Ecto neural progenitor cell (in vitro differentiated cells): ENCODE results near the gene CYP46A1.

Source experiments
- DNase-seq: peaks from one replicate; pipeline ENCODE4 v3.0.0-alpha.2; 2018; ENCODE audit warnings: low spot score

CYP46A1 gene

DNA sequence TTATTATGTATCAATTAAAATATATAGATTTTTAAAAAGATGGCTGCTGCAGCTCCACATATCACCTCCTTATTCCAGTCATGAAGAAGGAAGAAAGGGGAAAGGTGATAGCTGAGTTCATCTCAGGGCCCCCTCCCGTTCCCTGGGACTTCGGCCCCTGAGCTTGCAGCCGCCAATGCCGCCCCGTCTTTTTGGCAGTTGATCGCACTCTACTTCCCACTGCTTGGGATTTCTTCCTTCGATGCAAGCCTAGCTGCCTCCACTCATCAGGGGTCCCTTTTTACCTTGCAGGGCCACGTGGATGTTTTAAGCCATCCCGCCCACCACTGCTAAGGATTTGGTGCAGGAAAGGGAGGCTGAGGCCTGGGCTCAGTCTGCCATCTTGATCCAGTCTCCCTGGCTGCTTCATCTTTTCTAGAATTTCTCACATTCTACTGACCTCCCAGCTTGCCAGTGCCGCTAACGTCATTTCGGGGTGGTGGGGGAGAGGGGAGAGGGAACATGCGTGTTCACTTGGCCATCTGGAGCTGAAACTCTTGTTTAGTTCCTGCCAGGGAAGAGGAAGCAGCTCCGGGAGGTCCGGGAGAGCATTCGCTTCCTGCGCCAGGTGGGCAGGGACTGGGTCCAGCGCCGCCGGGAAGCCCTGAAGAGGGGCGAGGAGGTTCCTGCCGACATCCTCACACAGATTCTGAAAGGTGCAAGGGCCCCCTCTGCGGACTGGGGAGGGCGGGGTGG, 31.3 kb downstream of the CYP46A1 start:
- no peak for DNase-seq

DNA sequence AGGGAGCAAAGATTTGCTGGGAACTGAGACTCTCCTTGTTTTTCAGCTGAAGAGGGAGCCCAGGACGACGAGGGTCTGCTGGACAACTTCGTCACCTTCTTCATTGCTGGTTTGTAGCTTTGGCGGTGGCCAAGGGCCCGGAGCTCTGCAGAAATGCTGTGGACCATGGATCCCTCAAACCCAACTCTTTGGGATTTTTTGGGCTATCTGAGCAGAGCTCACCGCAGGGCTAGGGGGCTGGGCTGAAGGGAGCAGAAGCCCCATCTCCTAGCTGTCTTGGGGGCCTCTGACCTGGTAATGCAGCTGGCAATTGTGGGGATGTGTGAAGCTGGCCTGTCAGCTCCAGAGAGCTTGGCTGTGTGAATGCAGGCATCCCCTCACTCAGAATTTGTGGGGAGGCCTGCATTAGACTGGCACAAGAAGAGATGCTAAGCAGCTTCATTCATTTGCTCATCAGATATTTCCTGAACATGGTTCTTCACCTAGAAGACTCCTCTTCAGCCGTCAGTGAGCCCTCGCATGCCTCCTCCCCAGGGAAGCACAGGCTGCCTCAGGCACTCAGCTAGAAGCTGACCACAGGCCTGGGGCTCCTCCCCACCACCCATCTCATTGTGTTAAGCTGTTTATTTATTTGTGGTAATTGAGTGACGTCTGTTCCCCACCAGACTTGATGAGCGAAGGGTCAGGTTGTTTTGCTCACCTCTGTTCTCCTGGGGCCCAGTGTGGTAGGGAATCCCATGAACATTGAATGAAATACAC, 32.2 kb downstream of the CYP46A1 start:
- no peak for DNase-seq

DNA sequence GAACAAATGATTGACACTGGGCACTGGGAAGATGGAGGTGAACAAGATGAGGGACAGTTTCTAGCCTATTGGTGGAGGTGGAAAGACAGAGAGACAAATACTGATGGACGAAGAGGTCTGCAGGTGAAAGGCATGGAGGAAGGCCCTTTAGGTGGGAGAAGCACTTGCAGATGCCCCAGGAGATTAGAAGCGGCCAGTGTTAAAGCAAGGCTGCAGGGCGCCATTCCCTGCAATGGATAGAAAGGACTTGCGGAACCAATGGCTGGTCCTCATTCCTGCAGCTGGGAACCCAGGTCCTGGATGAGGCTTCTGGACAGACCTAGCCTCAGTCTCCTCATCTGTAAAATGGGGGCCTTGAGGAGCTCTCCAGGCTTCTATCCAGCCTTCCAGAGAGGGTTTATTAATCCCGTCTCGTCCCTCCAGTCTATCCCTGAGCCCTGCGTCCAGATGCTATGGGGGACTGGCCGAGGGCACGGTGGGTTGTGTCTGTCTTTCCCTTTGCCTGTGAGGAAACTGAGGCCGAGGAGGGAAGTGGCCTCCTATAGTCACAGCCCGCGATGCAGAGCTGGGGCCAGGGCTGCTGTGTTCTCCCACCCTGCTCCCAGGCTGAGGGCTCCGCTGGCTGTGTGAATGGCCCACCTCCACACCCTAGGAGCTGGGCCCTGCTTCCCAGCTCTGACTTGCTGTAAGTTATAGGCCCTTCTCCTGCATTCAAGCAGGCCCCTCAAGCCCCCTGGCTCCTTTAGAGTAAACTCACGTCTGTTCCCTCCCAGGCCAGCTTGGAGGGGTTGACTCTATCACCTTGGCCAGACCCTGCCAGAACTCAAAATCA, 33.0 kb downstream of the CYP46A1 start:
- DNase-seq, result peak; percentile 37

DNA sequence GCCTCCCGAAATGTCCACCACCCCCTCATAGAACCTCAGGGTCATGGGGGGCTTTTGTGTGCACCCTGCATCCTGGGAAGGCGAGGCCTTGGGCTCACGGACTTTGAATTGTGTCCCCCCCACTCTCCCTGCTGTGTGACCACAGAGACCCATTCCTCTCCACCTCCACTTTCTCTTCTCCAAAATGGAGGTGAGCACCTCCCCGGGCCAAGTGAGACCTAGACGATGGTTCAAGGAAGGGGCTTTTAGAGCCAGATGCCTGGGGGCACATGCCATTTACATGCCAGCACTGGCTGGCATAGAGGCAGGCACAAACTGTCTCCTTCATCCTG, 33.5 kb downstream of the CYP46A1 start:
- DNase-seq, result peak; percentile 36

DNA sequence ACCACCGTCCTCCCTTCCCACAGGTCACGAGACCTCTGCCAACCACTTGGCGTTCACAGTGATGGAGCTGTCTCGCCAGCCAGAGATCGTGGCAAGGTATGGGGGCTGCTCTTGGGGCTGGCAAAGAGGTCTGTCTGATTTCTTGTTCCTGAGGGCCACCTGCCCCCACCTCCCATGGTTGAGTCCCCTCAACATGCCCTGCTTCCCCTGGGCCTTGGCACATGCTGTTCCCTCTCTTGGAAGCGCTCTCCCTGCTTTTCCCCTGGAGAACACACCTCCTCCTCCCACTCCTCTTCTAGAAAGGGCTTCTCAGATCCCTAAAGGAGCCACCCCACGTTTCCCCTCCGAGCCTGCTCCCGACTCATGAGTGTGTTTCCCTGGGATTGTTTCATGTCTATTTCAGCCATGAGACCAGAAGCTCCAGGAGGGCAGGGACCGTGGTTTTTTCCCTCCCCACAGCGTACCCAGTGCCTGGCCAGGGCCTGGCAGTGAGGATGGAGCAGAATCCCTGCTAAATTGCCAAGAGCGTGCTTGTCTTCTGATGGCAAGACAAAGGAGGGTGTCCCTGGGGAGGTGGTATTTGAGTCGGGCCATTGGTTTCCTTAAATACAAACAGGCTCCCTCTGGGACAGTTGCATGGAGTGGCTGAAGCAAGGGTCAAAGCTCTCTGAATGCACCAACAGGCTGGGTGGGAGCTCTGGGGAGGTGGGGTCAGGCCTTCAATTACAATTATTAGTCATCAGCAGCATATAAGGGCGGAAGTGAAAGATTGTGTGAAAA, 34.1 kb downstream of the CYP46A1 start:
- peak; percentile 41 for DNase-seq

DNA sequence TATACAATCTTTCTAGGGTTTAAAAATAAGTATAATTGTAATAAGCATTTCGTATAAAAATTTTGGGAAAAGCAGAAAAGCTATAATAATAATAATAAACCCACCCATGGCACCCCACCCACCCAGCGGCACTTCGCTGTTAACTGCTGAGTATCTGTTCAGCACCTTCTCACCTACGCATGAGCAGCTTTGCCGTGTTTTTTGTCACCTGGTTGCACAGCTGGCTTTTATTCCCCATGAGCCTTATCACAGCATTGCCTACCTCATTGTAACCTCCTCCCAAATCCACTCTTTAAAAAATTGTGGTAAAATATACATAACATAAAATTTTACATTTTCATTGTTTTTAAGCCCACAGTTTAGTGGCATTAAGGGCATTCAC, 34.7 kb downstream of the CYP46A1 start:
- DNase-seq, result no peak

DNA sequence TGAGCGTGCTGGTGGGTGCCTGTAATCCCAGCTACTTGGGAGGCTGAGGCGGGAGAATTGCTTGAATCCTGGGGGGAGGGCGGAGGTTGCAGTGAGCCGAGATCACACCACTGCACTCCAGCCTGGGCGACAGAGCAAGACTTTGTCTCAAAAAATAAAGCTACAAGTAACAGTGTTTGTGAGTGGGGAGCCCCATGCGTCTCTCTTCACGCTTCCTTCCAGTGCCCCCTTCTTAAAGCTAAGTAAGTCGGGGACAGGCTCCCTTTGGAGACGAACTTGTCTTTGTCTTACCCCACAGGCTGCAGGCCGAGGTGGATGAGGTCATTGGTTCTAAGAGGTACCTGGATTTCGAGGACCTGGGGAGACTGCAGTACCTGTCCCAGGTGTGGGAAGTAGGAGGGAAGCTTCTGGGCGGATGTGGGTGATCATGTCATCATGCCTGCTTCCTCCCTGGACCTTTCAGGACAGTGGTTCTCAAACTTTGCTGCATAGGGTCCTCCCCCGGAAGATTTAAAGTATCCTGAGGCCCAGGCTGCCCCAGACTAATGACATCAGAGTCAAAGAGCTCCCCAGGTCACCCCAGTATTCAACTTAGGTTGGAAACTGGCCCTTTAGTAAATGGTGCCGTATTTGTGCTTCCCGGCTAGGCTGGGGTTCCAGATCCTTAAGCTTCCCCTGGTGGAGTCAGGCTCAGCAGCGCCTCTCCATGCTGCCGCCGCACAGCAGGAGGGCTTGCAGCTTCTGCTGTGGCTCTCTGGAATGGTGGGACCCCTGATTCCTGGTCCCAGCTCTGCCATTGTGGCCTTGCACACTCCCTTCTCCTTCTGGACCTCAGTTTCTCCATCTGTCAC, 37.1 kb downstream of the CYP46A1 start:
- DNase-seq, result peak; percentile 37

DNA sequence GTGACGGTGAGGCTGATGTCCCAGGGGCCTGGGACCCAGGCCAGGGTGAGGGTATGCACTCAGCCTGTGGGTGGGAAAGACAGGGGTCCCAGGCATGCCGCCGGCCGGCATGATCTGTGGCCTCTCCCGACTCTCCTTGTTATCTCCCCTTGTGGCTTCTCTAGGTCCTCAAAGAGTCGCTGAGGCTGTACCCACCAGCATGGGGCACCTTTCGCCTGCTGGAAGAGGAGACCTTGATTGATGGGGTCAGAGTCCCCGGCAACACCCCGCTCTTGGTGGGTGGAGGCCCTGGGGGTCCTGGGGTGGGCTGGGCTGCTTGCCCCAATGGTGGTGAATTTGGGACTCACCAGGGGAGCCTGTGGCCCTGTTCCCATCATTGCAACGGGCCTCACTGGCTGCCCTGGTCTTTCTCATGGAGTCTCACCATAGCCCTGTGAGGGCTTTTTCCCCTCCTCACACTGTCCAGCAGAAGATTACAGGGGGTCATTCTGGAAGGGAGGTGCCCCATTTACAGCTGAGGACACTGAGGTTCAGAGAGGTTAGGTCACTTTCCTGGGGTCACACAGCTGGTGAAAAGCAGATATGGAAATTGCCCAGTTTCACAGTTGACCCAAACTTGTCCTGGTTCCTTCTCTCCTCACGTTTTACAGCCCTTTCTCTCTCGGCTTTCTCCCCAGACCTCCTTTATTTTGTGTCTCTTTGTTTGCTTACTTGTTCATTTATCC, 37.9 kb downstream of the CYP46A1 start:
- DNase-seq, result peak; percentile 38

DNA sequence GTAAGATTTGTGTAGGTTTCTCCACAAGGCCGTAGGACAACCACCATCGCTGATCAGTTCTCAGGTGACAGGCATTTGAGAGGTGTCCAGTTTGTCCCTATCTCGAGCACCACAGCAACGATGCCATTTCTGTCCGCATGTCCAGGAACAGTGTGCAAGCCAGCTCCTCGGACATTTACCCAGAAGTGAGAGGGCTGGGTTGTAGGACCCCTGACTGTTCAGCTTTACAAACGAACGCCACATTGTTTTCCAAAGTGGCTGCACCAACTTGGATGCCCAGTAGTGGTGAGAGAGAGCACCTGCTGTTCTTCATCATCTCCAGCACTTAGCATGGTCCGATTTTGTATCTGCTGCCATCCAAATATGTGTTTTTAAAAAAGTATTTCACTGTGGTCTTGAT, 38.6 kb downstream of the CYP46A1 start:
- DNase-seq, result no peak

DNA sequence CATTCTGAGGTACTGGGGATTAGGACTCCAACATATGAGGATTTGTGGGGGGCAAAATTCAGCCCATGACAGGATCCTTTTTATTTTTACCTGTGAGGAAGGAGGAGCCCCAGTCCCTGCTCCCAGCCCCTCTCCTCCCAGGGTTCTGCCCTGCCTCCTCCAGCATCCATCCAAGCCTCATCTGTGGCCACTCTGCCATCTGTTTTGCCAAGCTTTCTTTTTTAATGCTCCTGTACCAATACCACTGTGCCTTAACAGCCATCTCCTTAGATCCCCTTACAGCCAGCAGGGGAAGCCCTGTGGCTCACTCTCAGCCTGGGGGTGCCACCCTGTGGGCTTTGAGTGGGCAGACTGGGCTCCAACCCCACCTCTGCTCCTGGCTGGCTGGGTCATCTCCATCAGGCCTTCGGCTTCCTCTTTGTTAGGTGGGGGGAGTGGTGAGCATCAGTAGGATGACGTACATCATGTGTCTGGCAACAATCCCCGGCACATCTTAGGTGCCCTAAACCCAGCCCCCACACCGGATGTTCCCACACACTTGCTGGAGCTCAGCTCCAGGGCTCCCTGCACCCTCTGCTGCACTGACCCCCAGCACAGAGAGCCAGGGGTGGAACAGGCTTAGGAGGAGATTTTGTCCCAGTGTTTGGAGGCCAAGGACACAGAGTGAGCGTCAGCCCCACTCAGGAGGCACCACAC, 40.2 kb downstream of the CYP46A1 start:
- peak; percentile 35 for DNase-seq

DNA sequence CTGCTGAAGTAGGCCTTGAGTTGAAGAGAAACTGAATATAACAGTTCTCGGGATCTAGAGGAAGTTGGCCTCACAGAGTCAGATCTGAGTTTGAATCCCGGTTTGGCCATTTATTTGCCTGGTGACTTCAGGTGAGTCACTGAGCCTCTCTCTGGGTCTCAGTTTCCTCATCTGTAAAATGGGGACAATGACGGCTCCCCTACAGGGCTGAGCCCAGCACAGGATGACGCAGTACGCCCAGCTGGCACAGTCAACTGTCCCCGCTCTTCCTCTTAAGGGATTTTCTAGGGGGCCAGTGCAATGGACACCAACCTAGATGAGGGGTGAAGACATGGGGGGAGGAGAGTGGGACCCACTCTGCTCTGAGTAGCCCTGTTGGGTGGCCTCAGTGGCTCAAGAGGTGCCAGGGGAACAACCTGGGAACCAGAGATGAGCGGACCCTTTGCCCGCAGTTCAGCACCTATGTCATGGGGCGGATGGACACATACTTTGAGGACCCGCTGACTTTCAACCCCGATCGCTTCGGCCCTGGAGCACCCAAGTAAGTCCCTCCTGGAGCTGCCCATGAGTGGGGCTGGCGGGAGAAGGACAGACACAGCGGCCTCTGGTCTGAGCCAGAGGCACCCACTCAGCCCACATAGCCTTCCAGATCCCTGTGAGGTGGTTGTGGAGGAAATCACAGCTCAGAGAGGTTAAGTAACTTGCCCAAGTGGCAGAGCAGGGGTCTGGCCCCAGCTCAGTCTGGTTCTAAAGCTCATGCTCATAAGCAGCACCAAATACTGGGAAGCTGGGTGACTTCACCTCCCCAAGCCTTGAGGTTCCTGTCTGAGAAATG, 41.1 kb downstream of the CYP46A1 start:
- DNase-seq, result no peak

DNA sequence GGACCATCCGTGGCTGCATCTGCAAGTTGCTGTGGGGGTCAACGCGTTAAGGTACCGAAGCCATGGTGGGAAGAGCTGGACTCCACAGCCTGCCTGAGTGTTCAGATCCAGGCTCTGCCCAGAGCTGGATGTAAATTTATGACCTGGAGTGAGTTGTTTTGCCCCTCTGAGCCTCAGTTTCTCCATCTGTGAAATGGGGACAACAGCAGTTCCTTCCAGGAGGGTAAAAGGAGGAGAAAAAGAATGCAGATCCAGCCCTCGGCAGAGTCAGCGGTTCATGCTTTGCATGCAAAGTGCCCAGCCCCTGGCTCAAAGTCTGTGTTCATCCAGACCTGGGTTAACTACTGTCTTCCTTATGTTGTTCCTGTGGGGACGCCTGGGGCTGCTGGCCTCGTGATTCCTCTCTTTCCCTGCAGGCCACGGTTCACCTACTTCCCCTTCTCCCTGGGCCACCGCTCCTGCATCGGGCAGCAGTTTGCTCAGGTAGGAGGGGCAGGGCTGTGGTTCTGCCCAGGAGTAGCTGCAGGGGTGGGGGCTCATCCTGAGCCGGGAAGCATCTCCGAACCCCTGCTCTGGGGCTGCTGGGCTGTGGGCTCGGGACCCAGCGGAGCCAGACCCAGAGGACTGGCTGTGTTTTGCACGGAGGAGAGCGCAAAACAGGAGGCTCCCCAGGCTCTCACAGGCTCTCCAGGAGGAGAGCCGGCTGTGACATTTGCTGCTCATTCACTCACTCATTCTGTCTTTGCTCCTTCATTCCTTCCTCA, 41.9 kb downstream of the CYP46A1 start:
- DNase-seq, result peak; percentile 49

DNA sequence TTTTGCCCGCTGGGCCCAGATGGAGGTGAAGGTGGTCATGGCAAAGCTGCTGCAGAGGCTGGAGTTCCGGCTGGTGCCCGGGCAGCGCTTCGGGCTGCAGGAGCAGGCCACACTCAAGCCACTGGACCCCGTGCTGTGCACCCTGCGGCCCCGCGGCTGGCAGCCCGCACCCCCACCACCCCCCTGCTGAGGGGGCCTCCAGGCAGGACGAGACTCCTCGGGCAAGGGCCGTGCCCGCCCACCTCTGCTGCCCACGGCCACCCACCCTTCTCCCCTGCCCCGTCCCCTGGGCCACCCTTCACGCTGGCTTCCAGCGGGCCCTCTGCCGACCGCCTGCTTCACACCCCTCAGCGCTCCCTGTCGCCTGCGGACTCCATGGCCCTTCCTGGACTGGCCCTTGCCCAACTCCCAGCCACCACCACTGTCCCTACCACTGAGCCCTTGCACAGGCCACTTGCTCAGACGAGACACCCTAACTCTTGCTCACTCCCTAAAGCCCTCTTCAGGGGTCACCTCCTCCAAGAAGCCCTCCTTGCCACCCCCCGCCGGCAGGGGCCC, 42.5 kb downstream of the CYP46A1 start:
- DNase-seq, result peak; percentile 40

DNA sequence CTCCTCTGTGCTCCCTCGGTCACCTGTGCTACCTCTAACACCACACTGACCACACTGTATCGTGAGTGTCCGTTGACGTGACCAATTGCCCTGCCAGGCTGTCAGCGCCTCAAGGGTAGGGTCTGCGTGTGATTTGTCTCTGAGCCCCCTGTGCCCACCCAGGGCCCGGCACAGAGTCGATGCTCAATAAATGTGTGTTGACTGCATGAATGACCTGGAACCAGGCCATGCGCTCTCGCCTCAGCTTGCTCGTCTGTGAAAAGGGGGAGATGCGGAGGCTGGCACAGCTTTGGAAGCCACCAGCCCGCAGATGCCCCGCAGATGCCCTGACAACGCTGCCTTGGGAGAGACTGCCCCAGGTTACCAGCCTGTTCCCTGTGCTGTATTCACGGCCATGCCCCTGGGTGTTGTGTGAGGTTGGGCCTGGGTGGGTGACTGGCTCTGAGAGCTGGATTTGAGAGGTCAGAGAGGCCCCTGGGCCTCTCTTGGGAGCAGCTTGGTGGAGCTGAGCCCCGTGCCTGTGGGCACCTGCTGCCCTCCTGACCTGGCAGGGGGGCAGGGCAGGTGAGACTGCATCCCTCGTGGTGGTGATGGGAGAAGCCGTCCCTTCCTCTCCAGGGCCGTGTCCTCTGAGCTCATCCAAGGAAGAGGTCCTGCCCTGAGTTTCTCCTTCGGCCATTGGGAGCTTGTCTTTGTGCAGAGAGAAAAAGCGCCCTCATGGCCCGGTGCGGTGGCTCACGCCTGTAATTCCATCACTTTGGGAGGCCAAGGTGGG, 43.2 kb downstream of the CYP46A1 start:
- peak; percentile 42 for DNase-seq

DNA sequence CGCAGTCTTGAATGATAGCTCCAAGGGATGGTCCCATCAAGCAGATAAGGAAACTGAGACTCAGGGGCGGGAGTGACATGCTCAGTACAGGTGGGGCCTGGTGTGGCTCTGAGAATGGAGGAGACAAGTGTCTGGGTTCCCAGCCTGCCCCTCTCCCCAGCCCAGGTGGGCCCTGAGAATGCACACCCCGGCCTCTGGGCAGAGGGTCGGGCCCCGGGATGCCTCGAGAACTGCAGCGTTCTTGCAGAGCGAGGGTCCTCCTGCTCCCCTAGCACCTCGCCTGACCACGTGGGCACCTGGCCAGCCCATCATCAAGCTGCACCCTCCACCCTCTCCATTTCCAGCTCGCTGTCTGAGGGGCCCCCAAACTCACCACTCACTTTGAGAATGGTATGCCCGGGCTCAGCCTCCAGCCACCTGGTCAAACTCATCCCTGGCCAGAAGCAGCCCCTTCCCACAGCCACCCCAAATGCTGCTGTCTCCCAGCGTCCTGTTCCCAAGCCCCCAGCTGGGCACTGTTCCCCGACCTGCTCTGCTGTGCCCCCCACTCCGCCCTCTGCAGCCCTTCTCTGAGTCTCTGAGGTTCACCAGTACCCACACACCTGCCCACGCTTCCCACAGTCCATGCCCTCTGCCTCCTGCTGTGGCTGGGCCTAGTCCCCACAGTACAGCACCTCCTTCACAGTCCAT, 44.3 kb downstream of the CYP46A1 start:
- peak; percentile 42 for DNase-seq

DNA sequence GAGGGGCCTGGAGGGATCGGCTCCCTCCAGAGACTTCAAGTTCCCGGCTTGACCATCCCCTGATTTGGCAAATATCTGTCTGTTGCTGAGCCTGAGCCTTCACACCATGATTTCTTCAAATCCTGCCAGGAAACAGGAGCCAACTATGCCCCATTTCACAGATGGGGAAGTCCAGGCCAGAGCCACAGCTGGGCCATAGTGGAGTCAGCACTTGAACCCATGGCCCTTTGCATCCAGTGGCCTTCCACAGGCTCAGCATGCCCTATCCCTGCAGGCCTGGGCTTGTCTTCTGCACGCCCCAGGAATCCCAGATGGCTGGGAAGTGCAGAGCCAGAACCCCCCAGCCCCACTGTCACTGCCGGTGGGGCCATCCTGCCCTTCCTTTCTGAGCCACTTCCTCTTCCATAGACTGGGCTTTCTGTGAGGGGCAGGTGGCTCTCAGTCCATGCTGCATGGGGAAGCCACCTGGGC, 44.9 kb downstream of the CYP46A1 start:
- peak; percentile 42 for DNase-seq
